ENCODE results near the gene CRISPLD2.
A peak's percentile ranks its signal among the peaks of the same experiment; 100 is the strongest.

The CRISPLD2 gene

GRCh38 chr16:84886497-84887090 is 66.8 kb downstream of the CRISPLD2 start:
- DNase-seq, result no peak

DNA sequence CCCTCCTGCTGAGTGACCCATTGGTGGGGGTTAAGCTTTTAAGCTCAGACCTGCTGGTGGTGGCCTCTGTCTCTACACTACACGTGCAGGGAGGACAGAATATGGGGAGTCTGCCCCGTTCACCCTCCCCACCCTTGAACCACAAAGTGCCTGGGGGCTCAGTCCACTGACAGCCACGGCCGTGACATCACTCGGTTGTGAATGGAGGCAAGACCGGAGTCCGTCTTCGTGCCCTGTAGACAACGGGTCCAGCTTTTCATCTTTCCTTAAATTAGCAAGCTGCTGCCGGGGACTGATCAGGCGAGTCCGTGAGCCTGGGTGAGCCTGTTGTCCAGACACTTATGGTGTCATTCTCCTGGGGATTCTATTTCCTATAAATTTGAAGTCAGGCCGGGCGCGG is 67.4 kb downstream of the CRISPLD2 start:
- no peak for DNase-seq

DNA sequence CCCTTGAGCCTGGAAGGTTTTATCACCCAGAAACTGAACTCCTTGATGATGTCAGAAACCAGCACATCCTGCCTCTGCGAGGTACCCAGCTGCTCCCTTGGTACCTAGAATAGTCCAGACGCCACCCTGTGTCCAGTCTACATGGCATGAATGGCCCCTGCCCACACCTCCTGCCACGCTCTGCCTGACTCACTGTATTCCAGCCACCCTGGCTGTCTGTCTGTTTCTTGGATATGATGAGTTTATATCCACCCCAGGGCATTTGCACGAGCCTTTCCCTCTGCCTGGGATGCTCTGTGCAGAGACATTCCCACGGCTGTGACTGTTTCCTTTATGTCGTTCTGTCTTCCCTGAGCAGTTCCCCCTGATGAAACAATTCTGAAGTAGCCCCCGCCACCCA is 68.7 kb downstream of the CRISPLD2 start:
- no peak for DNase-seq

- no peak for DNase-seq
Measured at GRCh38 chr16:84889066-84889465, 69.3 kb downstream of the CRISPLD2 start.

- DNase-seq, result no peak
Measured at GRCh38 chr16:84890427-84890826, 70.6 kb downstream of the CRISPLD2 start.

- DNase-seq, result no peak
Measured at GRCh38 chr16:84891149-84891795, 71.5 kb downstream of the CRISPLD2 start.

DNA sequence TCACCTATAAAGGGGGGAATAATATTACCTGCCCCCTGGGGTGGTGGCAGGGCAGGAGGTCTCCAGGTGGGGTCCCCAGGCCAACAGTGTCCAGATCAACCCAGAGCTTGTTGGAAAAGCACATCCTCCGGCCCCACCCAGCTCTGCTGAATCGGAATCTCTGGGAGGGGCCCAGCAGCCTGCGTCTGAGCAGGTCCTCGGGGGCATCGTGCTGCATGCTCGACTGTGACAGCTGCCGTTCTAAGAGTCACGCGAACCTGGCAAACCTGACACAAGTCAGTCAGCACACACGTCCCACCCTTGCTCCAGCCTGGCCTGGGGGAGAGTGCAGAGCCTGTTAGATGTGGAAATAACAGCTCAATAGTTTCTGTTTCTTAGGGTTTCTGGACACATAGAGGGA is 72.3 kb downstream of the CRISPLD2 start:
- no peak for DNase-seq

GRCh38 chr16:84893467-84893848 is 73.7 kb downstream of the CRISPLD2 start:
- DNase-seq, result no peak

GRCh38 chr16:84893849-84894599 is 74.2 kb downstream of the CRISPLD2 start:
- DNase-seq, result no peak

DNA sequence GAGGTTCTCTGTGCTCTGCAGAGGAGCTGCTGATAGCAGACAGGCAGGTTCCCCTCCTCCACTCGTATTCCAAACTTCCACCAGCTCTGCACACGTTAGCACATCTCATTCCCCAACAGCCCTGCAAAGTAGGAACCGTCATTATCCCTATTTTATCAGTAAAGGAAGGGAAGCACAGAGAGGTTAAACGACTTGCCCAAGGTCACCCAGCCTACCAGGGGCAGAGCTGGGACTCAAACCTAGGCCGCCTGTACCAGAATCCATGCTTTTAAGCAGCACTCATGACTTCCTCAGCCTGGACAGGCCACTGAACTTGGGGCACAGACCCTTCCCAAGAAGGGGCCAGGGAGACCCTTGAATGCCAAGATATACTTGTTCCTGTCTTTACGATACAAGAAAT is 75.2 kb downstream of the CRISPLD2 start:
- no peak for DNase-seq

DNA sequence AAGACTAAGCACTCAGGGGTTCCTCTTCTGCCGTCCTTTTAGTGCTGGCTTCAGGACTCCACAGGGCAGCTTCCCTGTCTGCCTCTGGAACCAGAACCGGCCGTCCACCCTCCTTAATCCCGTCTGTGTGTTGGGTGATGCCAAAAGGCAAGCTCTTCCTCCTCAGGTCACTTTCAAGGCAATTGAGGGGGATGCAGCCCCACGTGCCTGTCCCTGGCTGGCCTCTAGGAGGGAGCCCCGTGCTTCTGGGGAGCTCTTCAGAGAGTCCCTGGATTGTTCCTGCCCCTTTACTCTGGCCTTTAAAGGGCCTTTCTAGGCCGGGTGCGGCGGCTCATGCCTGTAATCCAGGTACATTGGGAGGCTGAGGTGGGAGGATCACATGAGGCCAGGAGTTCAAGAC is 77.1 kb downstream of the CRISPLD2 start:
- DNase-seq, result no peak

DNA sequence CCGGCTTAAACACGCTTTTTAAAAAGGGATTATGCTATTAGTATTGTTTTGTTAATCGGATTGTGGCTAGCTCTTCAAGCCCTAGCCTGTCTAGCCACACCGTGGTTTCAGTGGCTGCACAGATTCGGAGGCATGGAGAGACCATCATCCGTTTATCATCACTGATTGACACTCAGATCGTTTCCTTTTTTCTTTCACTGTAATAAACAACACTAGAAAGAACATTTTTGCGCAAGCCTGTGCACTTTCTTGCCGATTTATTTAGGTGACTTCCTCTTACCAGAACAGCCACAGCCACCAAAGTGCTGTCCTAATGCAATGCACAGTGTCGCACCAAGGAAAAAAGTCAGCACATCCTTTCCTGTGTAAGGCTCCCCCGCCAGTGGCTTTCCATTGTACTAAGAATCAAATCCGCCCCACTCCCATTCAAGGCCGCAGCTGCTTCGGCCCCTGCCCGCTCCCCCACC is 78.2 kb downstream of the CRISPLD2 start:
- peak; percentile 10 for DNase-seq

DNA sequence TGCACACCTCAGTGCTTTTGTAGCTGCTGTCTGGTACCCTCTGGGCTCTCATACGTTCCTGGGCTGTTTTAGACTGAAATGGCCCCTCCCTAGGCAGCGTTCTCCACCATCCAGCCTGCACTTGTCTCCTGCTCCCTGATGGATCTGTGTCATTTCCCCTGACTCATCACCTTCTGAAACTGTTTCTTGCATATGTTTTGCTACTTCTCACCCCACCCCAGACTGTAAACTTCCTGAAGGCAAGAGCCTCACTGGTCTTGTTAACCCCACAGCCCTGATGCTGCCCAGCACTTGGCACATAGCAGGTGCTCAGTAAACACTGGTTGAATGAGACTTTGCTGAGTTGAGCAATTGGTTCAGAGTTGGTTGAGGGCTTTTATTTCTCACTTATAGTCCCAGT is 78.7 kb downstream of the CRISPLD2 start:
- DNase-seq, result no peak

GRCh38 chr16:84899414-84899813 is 79.6 kb downstream of the CRISPLD2 start:
- DNase-seq, result no peak

- DNase-seq, result no peak
Measured at GRCh38 chr16:84905965-84906460, 86.2 kb downstream of the CRISPLD2 start.

- no peak for DNase-seq
Measured at GRCh38 chr16:84907051-84907450, 87.3 kb downstream of the CRISPLD2 start.

DNA sequence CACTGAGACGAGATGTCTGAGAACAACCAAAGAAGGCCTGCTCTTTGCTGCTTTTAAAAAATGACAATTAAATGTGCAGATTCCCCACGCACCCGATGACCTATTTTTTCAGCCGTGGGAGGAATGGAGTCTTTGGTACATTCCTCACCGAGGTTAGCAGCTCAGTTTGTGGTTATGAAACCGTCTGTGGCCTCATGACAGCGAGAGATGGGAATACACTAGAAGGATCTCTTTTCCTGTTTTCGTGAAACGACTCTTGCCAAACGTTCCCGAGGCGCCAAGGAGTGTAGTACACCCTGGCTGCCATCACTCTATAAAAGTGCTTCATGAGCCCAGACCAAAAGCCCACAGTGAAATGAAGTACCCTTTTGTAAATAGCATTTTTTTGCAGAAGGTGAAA is 87.8 kb downstream of the CRISPLD2 start:
- DNase-seq, result no peak

GRCh38 chr16:84909476-84910085 is 89.8 kb downstream of the CRISPLD2 start:
- DNase-seq, result no peak

- DNase-seq, result no peak
Measured at GRCh38 chr16:84911486-84912216, 91.9 kb downstream of the CRISPLD2 start.

DNA sequence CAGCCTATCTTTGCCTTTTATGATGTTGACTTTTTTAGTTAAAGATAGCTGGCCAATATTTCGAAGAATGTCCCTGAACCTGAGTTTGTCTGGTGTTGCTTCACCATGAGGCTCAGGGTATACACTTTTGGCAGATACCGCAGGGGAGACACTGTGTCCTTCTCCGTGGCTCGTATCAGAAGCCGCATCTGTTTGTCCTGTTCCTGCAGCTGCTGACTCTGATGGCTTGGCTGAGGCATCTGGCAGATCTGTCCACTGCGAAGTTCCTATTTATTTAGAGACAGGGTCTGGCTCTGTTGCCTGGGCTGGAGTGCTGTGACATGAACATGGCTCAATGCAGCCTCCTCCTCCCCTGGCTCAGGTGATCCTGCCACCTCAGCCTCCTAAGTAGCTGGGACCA is 93.5 kb downstream of the CRISPLD2 start:
- DNase-seq, result no peak

DNA sequence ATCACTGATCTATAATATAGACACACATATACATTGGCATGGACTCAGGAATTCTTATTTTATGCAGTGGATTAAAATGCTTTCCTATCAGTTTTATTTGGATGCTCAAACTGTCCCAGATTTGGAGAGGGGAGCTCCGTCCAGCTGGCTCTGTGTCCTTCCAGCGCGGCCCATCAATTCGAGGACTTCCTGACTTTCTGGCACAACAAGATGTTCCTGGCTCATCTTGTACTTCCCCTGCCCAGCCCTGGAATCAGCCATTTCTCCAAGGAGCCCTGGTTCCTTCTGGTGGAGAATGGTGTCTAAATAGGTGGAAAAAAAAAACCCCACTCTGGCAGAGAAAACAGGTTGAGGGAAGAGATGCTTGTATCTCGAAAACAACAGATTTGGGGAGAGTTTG is 94.5 kb downstream of the CRISPLD2 start:
- DNase-seq, result no peak

DNA sequence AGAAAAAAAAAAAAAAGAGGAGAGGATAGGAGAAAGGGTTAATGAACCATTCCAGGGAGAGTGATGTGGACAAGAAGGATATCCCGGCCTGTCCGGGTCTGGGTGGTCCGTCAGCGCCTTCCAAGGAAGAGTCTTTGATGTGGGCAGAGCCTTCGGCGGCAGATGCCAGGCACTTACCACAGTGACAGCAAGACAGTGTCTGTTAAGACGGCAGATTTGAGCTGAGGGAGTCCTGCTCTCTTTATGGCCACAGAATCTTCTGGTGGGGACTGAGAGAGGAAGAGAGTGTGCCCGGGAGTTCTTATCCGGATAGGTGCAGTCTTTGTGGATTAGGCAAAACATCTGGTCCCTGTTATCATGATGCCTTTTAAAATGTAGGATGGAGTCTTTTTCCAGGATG is 96.4 kb downstream of the CRISPLD2 start:
- DNase-seq, result no peak

- no peak for DNase-seq
Measured at GRCh38 chr16:84916850-84917249, 97.1 kb downstream of the CRISPLD2 start.
